ENCODE results near the gene CYB561D2.

CYB561D2 gene

DNA sequence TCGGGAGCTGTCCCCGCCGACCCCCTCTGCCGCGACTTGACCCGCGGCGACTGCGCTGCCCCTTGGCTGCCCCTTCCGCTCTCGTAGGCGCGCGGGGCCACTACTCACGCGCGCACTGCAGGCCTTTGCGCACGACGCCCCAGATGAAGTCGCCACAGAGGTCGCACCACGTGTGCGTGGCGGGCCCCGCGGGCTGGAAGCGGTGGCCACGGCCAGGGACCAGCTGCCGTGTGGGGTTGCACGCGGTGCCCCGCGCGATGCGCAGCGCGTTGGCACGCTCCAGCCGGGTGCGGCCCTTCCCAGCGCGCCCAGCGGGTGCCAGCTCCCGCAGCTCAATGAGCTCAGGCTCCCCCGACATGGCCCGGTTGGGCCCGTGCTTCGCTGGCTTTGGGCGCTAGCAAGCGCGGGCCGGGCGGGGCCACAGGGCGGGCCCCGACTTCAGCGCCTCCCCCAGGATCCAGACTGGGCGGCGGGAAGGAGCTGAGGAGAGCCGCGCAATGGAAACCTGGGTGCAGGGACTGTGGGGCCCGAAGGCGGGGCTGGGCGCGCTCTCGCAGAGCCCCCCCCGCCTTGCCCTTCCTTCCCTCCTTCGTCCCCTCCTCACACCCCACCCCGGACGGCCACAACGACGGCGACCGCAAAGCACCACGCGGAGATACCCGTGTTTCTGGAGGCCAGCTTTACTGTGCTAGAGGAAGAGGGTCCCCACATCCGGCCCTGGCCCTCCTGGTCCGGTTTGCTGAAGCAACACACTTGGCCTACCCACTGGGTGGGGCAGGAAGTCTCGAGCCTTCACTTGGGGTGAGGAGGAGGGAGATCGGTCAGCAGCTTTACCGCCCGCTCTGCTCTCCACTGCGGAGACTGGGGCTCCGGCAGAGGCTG lies 10.0 kb upstream of the CYB561D2 start, which contains the start of gene RASSF1:
TSS of gene RASSF1 (minus strand) at position 389 of the 882 bp plus-strand sequence. CDS start at position 358, 31 bp downstream.
- peak; percentile 53 to 74 (median 57) for DNase-seq (ENCODE audit: low read depth in 2 of 3, low spot score in 1 of 3)

DNA sequence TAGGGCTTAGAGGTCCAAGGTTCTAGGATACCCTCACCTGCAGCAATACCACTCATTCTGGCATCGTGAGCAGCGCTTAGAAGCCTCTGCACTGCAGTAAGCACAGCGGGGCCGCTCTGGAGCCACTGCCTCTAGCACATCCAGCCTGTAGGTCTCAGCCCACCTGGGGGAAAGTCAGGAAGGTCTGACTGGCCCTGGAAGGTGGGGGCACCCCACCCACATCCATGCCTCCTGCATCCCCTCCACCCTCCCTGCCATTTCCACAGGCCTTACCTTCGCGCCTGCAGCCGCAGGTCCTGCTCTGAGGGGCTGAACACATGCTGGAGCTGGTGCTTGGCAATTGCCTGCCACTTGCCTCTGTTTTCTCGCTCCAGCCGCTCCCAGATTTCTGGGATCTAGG lies 9.1 kb upstream of the CYB561D2 start:
- DNase-seq (ENCODE audit: low read depth in 2 of 3, low spot score in 1 of 3): no peak

DNA sequence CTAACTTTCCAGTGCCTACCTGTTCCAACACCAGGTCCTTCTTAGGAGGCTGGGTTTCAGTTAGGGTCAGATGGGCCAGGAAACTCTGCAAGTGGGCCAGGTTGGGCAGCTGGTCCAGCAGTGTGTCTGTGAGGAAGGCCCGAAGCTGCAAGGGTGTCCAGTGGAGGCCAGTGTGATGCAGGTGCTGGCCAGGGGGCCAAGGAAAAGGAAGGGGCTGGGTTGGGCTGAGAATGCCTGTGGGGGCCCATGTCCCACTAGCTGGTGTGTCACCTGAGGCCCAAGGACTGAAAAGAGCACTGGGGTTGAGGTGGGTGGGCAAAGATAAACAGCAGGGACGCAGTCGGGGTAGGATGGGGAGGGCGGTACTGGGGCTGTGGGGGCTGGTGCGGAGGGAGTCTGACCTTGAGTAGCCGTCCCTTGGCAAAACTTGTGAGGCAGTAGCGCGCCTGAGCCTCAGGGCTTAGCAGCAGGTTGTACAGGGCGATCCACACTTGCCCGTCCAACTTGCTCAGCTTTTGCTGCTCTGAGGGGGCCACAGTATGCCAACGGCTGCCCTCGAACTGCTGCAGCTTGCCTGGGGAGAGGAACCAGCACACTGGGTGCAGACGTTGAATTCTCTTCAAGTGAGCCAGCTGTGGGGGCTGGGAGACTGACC lies 8.5 kb upstream of the CYB561D2 start:
- DNase-seq (ENCODE audit: low read depth in 2 of 3, low spot score in 1 of 3): no peak

DNA sequence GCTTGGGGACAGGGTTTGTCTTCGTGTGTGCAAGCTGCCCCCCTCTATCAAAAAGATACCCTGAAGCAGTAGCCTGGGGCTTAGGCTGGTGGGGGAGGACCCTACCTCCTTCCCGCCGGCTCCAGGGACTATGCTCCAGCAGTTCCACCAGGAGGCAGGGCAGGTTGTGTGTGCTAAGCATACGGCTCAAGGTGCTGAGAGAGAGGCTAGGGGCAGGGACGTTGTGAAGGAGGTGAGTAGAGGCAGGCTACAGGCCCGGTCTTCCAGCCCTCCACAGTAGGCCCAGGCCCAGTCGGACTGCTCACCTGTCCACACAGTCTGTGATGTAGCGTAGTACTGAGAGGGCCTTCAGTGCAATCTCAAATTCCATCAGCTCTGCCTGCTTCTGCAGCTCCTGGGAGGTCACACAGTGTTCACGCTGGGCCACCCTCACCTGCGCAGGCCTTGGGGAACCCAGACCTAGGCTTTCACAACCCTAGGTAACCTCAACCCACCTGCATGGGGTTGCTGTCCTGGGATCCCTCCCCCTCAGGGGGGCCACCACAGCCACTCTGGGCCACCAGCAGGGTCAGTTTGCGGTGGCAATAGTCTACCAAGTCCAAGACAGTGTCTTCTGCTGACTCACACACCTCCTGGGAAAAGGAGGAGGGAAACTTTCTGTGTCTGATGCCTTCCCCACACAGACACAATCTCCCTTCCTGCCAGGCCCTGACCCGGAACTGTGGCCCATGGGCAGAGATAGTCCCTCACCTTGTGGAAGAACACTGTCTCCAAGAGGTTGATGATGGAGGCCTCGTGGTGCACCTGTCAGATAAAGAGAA lies 7.6 kb upstream of the CYB561D2 start:
- DNase-seq (ENCODE audit: low read depth in 2 of 3, low spot score in 1 of 3): no peak

DNA sequence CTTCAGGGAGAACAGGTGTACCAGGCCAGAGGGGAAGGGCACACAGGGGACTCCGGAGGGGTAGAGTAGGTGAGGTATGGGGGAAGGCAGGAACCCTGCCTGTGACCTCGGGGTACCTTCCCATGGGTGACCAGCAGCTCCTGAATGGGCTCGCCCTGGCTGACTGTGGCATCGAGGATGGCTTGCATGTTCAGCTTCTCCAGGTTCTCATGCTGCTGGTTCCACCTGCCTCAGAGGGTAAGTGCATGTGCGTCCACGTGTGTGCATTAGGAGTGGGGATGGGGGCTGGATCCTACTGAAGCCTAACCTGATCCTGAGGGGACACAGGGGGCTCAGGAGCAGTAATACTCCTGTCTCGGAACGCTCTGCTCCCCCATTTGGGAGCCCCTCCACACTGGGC lies 5.7 kb upstream of the CYB561D2 start:
- DNase-seq (ENCODE audit: low read depth in 2 of 3, low spot score in 1 of 3): no peak

DNA sequence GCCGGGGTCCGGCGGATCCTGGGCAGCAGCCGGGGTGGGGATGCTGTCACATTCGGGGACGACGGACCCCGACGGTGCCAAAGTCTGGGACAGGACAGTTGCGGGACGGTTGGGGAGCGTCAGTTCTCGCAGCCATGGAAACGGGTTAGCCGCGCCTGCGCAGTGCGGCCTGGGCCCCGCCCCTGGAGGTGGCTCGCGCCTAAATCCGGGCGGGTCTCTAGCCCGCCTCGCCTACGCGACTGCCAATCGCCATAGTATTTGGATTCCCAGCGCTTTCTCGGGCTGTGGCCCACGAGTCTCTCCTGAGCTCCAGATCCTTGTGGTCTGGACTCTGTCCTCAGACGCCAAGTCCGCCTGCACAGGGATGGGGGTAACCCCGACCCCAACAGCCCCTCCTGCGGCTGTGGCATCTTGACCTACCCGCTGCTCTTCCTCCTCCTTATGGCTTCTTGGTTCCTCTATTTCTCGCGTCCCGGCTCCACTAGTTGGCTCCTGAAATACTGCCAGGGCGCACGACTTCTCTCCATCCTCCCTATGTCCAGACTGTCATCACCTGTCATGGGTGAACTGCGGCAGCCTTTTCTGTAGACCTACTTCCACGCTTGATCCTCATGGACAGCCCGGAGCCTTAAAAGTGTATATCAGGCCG lies 5.0 kb upstream of the CYB561D2 start, which contains the start of gene ZMYND10:
TSS of gene ZMYND10 (minus strand) at position 147 of the 649 bp plus-strand sequence. CDS start 153 bp downstream, outside the sequence.
- DNase-seq (ENCODE audit: low read depth in 2 of 3, low spot score in 1 of 3): peak; percentile 53 to 73 (median 63)

DNA sequence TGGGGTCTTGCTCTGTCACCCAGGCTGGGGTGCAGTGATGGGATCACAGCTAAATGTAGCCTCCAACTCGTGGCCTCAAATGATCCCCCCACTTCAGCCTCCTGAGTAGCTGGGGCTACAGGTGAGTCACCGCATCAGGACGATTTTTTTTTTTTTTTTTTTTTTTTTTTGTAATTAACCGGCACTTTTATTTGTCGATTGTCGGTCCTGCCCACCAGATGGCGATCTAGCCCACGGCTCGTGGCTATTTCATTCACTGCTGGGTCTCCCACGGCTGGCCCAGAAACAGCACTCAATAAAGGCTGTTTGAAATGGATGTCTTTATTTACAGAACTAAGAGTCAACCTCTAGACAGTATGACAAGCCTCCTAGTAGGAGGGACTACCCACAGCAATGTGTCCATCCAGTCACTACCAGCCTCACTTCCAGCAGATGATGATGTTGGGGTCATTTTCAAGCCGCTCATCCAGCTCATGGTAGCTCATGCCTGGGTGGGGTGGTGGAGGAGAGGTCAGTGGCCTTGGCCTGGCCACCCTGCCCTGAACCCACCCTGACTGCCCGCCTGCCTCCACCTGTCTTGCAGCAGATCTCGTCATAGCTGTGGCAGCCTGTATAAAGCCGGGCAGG lies 3.4 kb upstream of the CYB561D2 start:
- peak in 2 of 3 donors; percentile 61 to 62 for DNase-seq (ENCODE audit: low read depth in 2 of 3, low spot score in 1 of 3)

DNA sequence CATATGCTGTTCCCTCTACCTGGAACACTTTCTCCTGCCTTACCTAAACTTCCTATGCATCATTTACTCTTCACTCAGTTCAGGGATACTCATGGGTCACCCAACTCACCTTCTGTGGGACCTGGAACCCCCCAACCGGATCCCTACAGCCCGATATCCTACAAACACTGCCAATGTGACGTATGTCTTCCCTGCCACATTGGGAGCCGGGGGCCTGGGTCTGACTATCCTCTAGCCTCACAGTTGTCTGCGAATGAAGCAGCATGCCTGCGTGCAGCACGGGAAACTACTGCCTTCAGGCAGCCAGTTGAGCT lies 492 bp upstream of the CYB561D2 start:
- no peak for DNase-seq (ENCODE audit: low read depth in 2 of 3, low spot score in 1 of 3)

DNA sequence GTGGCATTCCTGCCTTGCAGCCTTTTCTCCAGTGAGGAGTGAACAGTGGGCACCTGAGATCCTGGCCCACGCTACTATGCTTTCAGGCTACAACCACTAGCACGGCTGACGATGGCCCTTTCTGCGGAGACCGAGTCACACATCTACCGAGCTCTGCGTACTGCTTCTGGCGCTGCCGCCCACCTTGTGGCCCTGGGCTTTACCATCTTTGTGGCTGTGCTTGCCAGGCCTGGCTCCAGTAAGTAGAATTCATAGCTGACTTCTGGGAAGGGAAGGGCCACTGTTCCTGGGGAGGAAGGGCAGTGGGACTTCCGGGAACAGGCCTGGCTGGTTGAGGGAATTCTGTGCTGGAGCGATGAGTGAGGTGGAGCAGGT lies 648 bp downstream of the CYB561D2 start:
- no peak for DNase-seq (ENCODE audit: low read depth in 2 of 3, low spot score in 1 of 3)

DNA sequence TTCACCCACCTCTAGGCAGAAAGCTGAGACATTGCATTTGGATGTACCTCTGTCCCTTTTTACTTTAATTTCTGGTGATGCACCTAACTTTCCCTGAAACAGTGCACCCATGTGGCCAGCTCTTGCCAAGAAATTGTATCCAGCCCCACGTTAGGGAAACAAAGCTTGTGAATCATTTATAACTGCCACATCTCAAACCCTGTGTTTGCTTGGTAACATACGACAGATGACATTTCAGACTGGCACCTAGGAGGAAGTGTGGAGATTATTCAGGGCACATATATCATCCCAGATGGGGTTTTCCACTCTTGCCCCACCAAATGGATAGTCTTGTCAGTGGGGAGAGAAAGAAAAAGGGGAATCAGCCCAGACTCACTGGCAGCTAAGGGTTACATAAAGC lies 2.1 kb downstream of the CYB561D2 start:
- no peak for DNase-seq (ENCODE audit: low read depth in 2 of 3, low spot score in 1 of 3)

DNA sequence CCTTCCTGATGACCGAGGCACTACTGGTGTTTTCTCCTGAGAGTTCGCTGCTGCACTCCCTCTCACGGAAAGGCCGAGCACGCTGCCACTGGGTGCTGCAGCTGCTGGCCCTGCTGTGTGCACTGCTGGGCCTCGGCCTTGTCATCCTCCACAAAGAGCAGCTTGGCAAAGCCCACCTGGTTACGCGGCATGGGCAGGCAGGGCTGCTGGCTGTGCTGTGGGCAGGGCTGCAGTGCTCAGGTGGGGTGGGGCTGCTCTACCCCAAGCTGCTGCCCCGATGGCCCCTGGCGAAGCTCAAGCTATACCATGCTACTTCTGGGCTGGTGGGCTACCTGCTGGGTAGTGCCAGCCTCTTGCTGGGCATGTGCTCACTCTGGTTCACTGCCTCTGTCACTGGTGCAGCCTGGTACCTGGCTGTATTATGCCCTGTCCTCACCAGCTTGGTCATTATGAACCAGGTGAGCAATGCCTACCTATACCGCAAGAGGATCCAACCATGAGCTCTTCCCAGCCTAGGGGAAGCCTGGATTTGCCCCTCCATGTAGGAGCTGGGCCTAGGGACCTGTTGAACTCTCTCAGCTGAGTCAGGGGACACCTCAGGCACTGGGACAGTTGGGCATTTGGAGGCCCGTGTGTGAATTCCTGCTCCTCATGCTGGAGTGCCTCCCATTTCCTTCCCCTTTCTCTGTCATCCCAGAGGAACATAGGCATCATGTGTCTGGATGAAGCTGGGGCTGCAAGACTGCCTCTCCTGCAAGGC lies 2.8 kb downstream of the CYB561D2 start:
- no peak for DNase-seq (ENCODE audit: low read depth in 2 of 3, low spot score in 1 of 3)

DNA sequence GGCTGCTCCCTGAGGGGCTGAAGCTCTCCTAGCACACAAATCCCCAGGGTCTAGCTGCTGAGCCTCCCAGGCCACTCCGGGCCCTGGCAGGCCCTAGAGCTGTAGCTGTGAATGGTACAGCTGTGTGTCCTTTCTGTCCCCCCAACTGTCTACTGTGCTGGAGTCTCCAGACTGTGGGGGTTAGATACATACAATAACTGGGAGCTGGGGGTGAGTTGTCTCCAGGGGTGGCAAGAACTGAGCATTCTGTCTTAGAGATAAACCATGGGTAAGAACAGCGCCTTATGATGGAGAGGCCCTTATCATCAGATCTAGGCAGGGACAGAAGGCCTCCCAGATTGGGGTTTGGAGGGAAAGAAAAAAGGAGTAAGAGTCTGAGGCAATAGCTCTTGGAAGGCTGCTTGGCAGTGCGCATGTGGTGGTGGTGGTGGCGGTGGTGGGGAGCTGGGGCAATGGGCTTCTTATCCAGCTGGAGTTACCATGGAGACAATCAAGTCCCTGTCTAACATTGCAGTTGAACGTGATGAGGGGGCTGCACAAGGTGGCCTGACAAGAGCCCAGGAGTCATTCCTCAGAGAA lies 3.6 kb downstream of the CYB561D2 start:
- DNase-seq (ENCODE audit: low read depth in 2 of 3, low spot score in 1 of 3): no peak

DNA sequence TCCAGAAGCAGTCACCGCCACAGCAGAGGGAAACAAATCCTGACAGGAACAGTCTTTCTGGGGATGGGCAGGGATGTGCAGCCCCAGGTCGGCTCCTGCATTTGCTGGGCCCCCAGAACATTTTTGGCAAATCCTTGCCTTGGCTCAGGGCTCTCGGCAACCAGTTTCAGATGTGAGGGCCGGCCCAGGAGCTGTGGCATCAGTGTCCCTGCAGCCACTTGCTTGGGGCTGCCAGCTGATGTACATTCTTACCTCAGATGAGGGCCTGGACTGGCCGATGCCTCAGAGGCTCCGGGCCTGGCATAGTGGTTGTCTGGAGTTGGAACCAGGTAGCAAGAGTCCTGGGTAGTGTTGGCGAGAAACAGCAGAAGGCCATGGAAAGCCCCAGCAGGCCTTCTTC lies 4.2 kb downstream of the CYB561D2 start:
- no peak for DNase-seq (ENCODE audit: low read depth in 2 of 3, low spot score in 1 of 3)

DNA sequence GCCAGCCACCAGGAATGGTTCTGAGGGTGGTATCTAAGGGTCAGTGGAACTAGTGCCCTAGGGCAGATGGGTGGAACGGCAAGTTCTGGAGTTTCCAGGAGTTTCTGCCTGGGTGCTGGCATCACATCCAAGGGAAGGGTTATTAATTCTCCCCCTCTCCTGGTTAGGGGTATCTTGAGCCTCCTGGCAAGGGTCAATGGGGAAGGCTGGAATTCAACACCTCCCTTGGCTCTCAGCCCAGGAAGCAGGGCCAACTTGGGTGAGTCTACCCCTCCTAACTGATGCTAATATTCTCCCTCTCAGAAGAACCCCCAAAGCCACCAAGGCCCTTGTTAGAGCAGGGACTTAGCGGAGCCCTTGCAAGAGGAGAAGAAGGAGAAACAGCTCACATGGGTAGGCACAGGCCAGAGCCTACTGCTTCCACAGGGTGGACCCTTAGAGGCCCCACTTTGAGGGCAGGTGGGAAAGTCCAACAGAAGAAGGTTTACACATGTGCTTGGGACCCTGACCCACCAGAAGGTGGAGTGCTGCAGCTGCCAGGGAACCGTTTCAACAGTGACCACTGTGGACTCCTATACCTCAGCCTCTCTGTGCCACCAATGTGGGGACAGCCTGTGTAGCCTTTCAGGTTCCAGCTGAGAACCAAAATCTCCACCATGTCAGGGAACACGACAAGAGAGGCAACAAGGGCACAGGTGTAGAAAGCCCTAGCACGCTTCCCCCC lies 5.3 kb downstream of the CYB561D2 start:
- DNase-seq (ENCODE audit: low read depth in 2 of 3, low spot score in 1 of 3): no peak

DNA sequence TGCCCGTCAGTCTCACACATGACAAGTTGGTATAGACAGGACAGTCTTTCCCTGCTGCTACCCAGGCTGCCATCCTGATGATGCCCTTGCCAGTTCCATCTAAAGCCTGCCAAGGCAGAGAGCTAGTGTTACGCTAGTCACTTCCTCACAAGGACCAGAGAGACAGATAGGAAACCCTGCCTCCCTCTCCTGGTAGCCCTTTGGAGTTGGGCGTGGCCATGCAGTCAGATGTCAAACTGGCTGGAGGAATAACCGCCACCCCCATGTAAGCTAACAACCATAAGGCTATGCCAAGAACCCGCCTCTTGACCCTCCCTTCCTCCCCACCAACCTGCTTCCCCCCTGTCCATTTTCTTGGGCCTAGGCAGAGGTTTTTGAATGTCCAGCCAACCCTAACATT lies 5.9 kb downstream of the CYB561D2 start:
- DNase-seq (ENCODE audit: low read depth in 2 of 3, low spot score in 1 of 3): no peak

DNA sequence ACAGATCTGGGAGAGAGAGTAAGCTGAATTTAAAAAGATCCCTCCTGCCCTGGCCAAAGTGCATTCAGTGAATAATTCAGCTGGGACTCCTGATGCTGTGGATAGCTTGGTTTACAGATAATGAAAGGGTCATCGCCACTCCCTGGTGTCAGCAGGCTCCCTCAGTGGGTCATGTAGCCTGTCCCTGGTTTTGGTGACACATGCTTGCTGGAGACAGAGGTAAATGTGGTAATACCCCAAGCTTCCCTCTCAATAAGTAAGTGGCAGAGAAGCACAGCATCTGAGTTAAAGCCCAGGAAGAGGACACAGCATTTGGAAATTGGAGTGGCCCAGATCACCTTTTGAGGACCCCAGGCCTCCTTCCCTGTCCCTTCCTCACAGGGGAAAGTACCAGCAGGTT lies 6.8 kb downstream of the CYB561D2 start:
- no peak for DNase-seq (ENCODE audit: low read depth in 2 of 3, low spot score in 1 of 3)

DNA sequence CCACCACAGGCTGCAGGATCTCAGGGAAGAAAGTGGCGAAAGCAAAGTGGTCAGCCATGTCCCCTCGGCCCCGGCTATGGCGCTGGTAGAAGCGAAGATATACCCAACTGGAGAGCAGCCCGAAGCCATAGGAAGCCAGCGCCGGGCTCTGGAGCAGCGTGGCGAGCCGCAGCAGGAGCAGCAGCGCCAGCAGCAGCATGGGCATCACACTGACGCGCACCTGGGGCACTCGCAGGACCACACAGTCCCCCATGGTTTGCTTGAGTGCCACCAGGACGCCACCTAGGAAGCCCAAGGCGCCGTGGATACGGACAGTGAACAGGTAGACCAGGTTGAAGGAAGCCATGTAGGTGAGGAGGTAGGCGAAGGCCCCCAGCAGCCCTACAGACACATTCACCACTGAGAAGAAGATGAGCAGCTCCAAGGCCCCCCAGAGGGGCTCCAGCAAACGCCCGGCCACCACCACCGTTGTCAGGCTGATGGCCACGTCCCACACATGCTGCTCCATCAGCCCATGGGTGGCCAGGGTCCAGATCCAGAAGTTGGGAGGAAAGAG lies 7.8 kb downstream of the CYB561D2 start:
- DNase-seq (ENCODE audit: low read depth in 2 of 3, low spot score in 1 of 3): no peak

DNA sequence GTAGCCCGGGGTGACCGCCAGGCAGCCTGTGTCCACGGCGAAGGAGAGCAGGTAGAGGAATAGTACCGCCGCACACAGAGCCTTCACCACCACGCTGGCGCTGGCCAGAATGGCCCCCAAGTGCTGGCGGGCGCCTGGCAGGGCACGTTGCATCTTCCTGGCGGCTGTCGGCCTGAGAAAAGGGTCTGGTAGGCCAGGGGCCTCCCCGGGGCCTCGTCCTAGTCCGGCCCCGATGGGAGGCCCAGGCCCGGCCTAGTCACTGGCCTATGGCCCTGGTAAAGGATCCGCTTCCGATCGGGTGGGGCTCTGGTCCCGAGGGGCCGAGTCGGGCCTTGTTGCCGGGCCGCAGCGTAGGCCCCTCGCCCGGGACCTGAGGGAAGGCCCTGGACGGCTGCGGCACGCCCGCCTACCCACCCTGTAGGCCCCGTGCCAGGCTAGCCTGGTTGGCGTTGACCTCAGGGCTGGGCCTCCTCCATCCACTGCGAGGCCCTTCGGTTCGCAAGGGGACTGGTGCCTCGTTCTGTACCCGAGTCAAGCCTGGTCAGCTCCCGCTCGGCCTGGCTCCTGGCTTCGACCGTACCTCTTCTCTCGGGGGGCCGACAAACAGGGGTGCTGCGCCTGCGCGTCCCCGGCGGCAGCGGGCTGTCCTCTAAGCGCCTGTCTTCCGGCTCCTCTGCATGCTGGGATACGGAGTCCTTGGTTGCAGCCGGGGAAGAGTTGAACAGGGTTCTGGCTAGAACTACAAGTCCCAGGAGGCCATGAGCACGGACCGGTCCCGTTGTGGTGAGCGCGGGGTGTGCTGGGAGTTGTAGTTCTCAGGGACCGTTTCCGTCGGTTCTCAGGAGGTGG lies 8.5 kb downstream of the CYB561D2 start, which contains the start of gene TMEM115:
TSS of gene TMEM115 (minus strand) at position 611 of the 849 bp plus-strand sequence. CDS start at position 153, 458 bp downstream.
- DNase-seq (ENCODE audit: low read depth in 2 of 3, low spot score in 1 of 3): peak; percentile 92 to 94 (median 92)
